HL-60 (cell line): Measurements from ENCODE around the gene HLA-DPB1.

ENCODE experiments used
- DNase-seq, 2 experiments: peaks; one replicate each; pipeline ENCODE4 v3.0.0-alpha.2; 2010 to 2020; ENCODE audit warnings: low read depth in 1 of 2, low spot score in 1 of 2
- H3K27ac ChIP-seq: fragments of 250-450 bp; sonication (Bioruptor Pico); replicated peaks from 2 replicates; pipeline ENCODE4 v1.5.1; 2020; ENCODE audit warnings: mild to moderate bottlenecking, moderate library complexity
- H3K27me3 ChIP-seq: fragments of 250-450 bp; sonication (Bioruptor Pico); 2 replicates; pipeline ENCODE4 v1.5.1; 2021; ENCODE audit warnings: mild to moderate bottlenecking, moderate library complexity; ENCODE audit not compliant: insufficient read depth, poor library complexity, severe bottlenecking
- H3K4me3 ChIP-seq: replicated peaks from 2 replicates; pipeline ENCODE4 v1.5.1; 2011; ENCODE audit warnings: mild to moderate bottlenecking, control low read depth, low read length; ENCODE audit not compliant: insufficient read depth
- GABPA ChIP-seq: IDR thresholded peaks from 2 replicates; pipeline ENCODE4 v1.6.1; 2012; ENCODE audit warnings: low read depth
- POLR2AphosphoS5 ChIP-seq: IDR thresholded peaks from 2 replicates; pipeline ENCODE4 v1.6.1; 2012; ENCODE audit warnings: low read depth
- SPI1 ChIP-seq: IDR thresholded peaks from 2 replicates; pipeline ENCODE4 v1.6.1; 2012; ENCODE audit warnings: low read depth, mild to moderate bottlenecking, borderline replicate concordance
- TF ChIP-seq, protein P1 (sequence below): IDR thresholded peaks from one replicate; pipeline ENCODE4 v1.5.1; 2011; ENCODE audit warnings: low read length, control low read depth, inconsistent platforms; ENCODE audit not compliant: insufficient read depth
- TF ChIP-seq, protein P2 (sequence below): IDR thresholded peaks from 2 replicates; pipeline ENCODE4 v1.6.1; 2012; ENCODE audit warnings: low read depth; ENCODE audit not compliant: insufficient replicate concordance

HLA-DPB1 gene

DNA sequence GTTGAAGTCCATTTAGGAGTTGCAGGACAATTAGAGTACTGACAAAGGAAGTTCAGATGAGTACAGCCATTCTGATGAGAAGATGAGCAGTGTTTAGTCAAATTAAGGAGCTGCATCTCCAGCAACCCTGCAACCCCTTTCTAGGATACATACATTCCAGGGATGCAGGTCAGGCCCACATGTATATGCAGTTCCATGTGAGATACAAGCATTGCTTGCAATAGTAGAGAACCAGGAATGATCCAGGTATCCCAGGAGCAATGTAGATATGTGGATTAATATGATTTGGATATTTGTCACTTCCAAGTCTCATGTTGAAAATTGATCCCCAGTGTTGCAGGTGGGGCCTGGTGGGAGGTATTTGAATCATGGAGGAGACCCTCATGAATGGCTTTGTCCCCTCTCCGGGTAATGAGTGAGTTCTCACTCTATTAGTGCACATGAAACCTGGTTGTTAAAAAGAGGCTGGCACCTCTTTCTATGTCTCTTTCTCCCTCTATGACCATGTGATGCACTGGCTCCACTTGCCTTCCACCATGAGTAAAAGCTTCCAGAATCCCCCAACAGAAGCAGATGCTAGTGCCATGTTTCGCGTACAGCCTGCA is 8.8 kb upstream of the HLA-DPB1 start:
- Histone ChIP-seq H3K4me3 (no peak overlapping the region), H3K27me3 (peaks cover 2% of the 10 kb centered on the region), H3K27ac (no peak overlapping the region)
- no peak for DNase-seq
- TF ChIP-seq GABPA = no peak
- TF ChIP-seq, protein P1, sequence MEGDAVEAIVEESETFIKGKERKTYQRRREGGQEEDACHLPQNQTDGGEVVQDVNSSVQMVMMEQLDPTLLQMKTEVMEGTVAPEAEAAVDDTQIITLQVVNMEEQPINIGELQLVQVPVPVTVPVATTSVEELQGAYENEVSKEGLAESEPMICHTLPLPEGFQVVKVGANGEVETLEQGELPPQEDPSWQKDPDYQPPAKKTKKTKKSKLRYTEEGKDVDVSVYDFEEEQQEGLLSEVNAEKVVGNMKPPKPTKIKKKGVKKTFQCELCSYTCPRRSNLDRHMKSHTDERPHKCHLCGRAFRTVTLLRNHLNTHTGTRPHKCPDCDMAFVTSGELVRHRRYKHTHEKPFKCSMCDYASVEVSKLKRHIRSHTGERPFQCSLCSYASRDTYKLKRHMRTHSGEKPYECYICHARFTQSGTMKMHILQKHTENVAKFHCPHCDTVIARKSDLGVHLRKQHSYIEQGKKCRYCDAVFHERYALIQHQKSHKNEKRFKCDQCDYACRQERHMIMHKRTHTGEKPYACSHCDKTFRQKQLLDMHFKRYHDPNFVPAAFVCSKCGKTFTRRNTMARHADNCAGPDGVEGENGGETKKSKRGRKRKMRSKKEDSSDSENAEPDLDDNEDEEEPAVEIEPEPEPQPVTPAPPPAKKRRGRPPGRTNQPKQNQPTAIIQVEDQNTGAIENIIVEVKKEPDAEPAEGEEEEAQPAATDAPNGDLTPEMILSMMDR = no peak
- no peak for TF ChIP-seq POLR2AphosphoS5

DNA sequence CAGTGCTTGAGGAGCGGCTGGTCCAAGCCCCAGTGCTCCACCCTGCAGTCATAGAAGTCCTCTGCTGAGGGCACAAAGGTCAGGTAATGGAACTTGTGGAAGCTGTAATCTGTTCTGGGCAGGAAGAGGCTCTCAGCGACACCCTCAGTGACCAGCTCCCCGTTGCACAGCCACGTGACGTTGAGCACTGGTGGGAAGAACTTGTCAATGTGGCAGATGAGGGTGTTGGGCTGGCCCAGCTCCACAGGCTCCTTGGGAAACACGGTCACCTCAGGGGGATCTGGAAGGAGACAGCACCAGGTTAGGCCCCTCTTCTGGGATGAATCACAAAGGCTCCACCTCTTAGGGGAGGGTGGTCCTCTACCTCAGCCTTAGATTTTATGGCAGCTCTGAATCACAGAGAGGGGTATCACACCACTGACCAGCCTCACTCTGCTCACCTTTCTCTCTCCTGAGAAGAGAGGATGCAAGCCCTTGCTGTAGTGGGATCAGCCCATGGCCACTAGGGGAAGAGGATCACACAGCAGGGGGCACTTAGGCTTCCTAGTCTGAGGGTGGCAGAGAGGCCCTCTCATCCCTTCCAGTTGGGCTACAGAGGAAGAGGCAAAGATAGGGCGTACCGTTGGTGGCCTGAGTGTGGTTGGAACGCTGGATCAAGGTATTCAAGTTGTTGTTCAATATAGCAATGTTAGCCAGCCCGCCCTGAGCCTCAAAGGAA is 6.6 kb upstream of the HLA-DPB1 start:
- no peak for DNase-seq
- no peak overlapping the region for H3K4me3 ChIP-seq
- TF ChIP-seq SPI1 (no peak), GABPA (no peak), POLR2AphosphoS5 (no peak)
- TF ChIP-seq, protein P1 = no peak
- TF ChIP-seq, protein P2, sequence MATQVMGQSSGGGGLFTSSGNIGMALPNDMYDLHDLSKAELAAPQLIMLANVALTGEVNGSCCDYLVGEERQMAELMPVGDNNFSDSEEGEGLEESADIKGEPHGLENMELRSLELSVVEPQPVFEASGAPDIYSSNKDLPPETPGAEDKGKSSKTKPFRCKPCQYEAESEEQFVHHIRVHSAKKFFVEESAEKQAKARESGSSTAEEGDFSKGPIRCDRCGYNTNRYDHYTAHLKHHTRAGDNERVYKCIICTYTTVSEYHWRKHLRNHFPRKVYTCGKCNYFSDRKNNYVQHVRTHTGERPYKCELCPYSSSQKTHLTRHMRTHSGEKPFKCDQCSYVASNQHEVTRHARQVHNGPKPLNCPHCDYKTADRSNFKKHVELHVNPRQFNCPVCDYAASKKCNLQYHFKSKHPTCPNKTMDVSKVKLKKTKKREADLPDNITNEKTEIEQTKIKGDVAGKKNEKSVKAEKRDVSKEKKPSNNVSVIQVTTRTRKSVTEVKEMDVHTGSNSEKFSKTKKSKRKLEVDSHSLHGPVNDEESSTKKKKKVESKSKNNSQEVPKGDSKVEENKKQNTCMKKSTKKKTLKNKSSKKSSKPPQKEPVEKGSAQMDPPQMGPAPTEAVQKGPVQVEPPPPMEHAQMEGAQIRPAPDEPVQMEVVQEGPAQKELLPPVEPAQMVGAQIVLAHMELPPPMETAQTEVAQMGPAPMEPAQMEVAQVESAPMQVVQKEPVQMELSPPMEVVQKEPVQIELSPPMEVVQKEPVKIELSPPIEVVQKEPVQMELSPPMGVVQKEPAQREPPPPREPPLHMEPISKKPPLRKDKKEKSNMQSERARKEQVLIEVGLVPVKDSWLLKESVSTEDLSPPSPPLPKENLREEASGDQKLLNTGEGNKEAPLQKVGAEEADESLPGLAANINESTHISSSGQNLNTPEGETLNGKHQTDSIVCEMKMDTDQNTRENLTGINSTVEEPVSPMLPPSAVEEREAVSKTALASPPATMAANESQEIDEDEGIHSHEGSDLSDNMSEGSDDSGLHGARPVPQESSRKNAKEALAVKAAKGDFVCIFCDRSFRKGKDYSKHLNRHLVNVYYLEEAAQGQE = no peak
- H3K27ac ChIP-seq = no peak overlapping the region
- peaks cover 10% of the 10 kb centered on the region for H3K27me3 ChIP-seq

DNA sequence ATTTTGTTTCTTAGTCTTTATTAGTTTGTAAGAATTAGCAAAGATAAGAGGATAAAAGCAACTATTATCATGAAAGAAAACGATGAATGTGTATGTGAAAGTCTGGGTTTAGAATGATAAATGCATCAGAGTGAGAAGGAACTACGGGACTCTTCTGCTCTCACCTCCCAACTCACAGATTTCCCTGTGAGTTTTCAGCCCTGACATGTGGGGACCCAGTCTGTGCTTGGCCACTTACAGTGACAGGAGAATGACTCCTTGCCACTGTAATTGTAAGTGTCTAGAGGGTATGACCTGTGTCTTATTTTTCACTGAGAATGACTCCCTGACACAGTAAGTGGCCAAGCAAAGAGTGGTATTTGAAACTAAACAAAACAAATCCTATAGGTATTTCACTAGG is 4.9 kb upstream of the HLA-DPB1 start:
- TF ChIP-seq, protein P1 = no peak
- TF ChIP-seq, protein P2 = no peak
- no peak for TF ChIP-seq SPI1
- TF ChIP-seq POLR2AphosphoS5 = no peak
- no peak for TF ChIP-seq GABPA
- Histone ChIP-seq H3K27ac (no peak overlapping the region), H3K27me3 (peaks cover 16% of the 10 kb centered on the region), H3K4me3 (no peak overlapping the region)
- DNase-seq = no peak

DNA sequence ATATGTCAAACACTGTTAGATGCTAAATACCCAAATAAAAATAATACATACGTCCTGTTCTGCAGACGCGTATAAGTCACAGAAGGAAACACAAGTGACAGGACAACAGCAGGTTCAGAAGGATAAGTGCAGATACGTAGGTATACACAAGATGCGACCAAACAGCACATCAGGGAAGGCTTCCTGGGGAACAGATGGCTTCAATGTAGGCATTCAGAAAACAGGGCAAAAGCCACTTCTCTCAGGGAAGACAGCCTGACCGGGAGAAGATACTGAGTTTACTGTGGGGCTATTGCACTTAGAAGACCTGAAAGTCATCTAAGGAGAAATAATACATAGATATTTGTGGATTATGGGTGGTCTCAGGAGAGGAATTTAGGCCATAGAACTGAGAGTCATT is 4.2 kb upstream of the HLA-DPB1 start:
- no peak overlapping the region for H3K4me3 ChIP-seq

More for the DNA sequence above, 4.2 kb upstream of the HLA-DPB1 start:
- DNase-seq = no peak
- TF ChIP-seq, protein P2 = no peak
- TF ChIP-seq POLR2AphosphoS5 = no peak
- TF ChIP-seq, protein P1 = no peak
- no peak for TF ChIP-seq GABPA
- TF ChIP-seq SPI1 = no peak
- Histone ChIP-seq H3K27me3 (peaks cover 21% of the 10 kb centered on the region), H3K27ac (no peak overlapping the region)
